GM23248 (cell line): ENCODE measurements around the gene TASL. TPM values are rescaled to one million over a fixed set of nuclear protein-coding genes. Genes with fewer than 3 reads are reported as not detected.

Source experiments
- DNase-seq: peaks from one replicate; pipeline ENCODE4 v3.0.0-alpha.2; 2015
- H2AFZ ChIP-seq: fragments of 200-600 bp; sonication (generic); 2 replicates; pipeline ENCODE4 v1.6.1; 2016; ENCODE audit warnings: antibody characterized with exemption
- H3F3A ChIP-seq: fragments of 200-600 bp; sonication (generic); 2 replicates; pipeline ENCODE4 v1.6.1; 2016; ENCODE audit warnings: mild to moderate bottlenecking, antibody characterized with exemption, mixed run types; ENCODE audit not compliant: insufficient read depth
- H3K27ac ChIP-seq: fragments of 200-600 bp; sonication (generic); 2 replicates; pipeline ENCODE4 v1.5.1; 2016; ENCODE audit warnings: mild to moderate bottlenecking
- H3K27me3 ChIP-seq: fragments of 200-600 bp; sonication (generic); replicated peaks from 2 replicates; pipeline ENCODE4 v1.6.1; 2016; ENCODE audit warnings: mild to moderate bottlenecking; ENCODE audit not compliant: insufficient read depth
- H3K36me3 ChIP-seq: fragments of 200-600 bp; sonication (generic); 2 replicates; pipeline ENCODE4 v1.6.1; 2016; ENCODE audit warnings: low read depth, mild to moderate bottlenecking
- H3K4me1 ChIP-seq: fragments of 200-600 bp; sonication (generic); 2 replicates; pipeline ENCODE4 v1.6.1; 2016; ENCODE audit warnings: mild to moderate bottlenecking; ENCODE audit not compliant: insufficient read depth
- H3K4me2 ChIP-seq: fragments of 200-600 bp; sonication (generic); one replicate; pipeline ENCODE4 v1.6.1; 2016; ENCODE audit warnings: mild to moderate bottlenecking; ENCODE audit not compliant: unreplicated experiment
- H3K4me3 ChIP-seq: fragments of 200-600 bp; sonication (generic); 2 replicates; pipeline ENCODE4 v1.5.1; 2016; ENCODE audit warnings: mild to moderate bottlenecking
- H3K79me2 ChIP-seq: fragments of 200-600 bp; sonication (generic); 2 replicates; pipeline ENCODE4 v1.6.1; 2016; ENCODE audit warnings: mild to moderate bottlenecking; ENCODE audit not compliant: insufficient read depth
- H3K9ac ChIP-seq: fragments of 200-600 bp; sonication (generic); 2 replicates; pipeline ENCODE4 v1.6.1; 2016; ENCODE audit warnings: mild to moderate bottlenecking
- H3K9me2 ChIP-seq: fragments of 200-600 bp; sonication (generic); 2 replicates; pipeline ENCODE4 v1.6.1; 2016; ENCODE audit warnings: mixed run types, mild to moderate bottlenecking, moderate library complexity; ENCODE audit not compliant: insufficient read depth
- H3K9me3 ChIP-seq: fragments of 200-600 bp; sonication (generic); one replicate; pipeline ENCODE4 v1.6.1; 2017; ENCODE audit warnings: low read depth
- H4K20me1 ChIP-seq: fragments of 200-600 bp; sonication (generic); 2 replicates; pipeline ENCODE4 v1.6.0; 2016; ENCODE audit not compliant: insufficient read depth
- EZH2 ChIP-seq: fragments of 200-600 bp; sonication (generic); IDR thresholded peaks from 2 replicates; pipeline ENCODE4 v1.6.1; 2018; ENCODE audit warnings: antibody characterized with exemption, mild to moderate bottlenecking; ENCODE audit not compliant: insufficient read depth, poor library complexity, severe bottlenecking
- EZH2phosphoT487 ChIP-seq: fragments of 200-600 bp; sonication (generic); IDR thresholded peaks from 2 replicates; pipeline ENCODE4 v1.6.1; 2018; ENCODE audit warnings: antibody characterized with exemption, moderate library complexity, mild to moderate bottlenecking, low read depth; ENCODE audit not compliant: insufficient read depth
- WGBS, 2 experiments: methylation state at CpG; one replicate each; pipeline ENCODE4 v1.1.6; 2015 to 2017; ENCODE audit warnings: low lambda C conversion rate in 2 of 2, low coverage in 1 of 2; ENCODE audit errors: missing lambda C conversion rate in 2 of 2; 5-methylcytosine and 5-hydroxymethylcytosine counted together
- in situ Hi-C: fragments of 300-500 bp; cut with MboI; formaldehyde crosslinking; loops from 2 replicates; pipeline ENCODE4 v1.15.0; 2020
- polyA plus RNA-seq: library from polyadenylated mRNA; unstranded; fragments of >200 nt; fragmentation: Nextera tagmentation; extraction: Ambion mirVana; gene quantifications from 2 replicates; pipeline ENCODE4 v1.2.1, GENCODE V29; 2016
- total RNA-seq: library from RNA; depleted of rRNA; stranded (reverse); fragments of >200 nt; shearing (Covaris generic); gene quantifications from 2 replicates; pipeline ENCODE4 v1.2.3, GENCODE V29; 2014

TASL gene
- total and polyA plus RNA-seq, 2 experiments from 2014 or later = not detected

- Histone ChIP-seq H3K9me2 (no peaks in the 10 kb centered on the region), H4K20me1 (no peaks in the 10 kb centered on the region), H2AFZ (no peak overlapping the region), H3K4me3 (no peak overlapping the region), H3K4me1 (no peaks in the 10 kb centered on the region), H3K36me3 (no peaks in the 10 kb centered on the region), H3K4me2 (no peak overlapping the region), H3F3A (no peaks in the 10 kb centered on the region), H3K9ac (no peak overlapping the region), H3K27me3 (no peaks in the 10 kb centered on the region), H3K9me3 (no peaks in the 10 kb centered on the region), H3K27ac (no peak overlapping the region), H3K79me2 (no peaks in the 10 kb centered on the region)
- 69 to 88% methylated on average over 5 of the region's 5 CpGs for WGBS, 2 experiments
- in situ Hi-C loops = no loop called here
- TF ChIP-seq EZH2phosphoT487 (no peak), EZH2 (no peak)
- DNase-seq = no peak
Observed at GRCh38 chrX:30589146-30589888, 11.8 kb upstream of the TASL start.

DNA sequence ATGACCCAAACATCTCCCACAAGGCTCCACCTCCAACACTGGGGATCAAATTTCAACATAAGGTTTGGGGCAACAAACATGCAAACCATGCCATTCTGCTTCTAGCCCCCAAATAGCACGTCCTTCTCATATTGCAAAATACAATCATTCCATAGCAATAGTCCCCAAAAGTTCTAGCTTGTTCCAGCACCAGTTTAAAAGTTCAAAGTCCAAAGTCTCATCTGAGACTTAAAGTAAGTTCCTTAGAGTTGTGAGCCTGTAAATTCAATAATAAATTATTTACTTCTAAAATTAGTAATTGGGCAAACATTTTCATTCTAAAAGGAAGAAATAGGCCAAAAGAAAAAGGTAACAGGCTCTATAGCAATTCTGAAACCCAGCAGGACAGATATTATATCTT is 8.9 kb upstream of the TASL start:
- H3K79me2 ChIP-seq = no peaks in the 10 kb centered on the region
- no peak for DNase-seq
- WGBS, 2 experiments = 14 to 21% methylated on average over 1 of the region's 1 CpG
- no peaks in the 10 kb centered on the region for H3K9me3 ChIP-seq
- no peak overlapping the region for H3K4me2 ChIP-seq
- H3F3A ChIP-seq = no peaks in the 10 kb centered on the region
- no peaks in the 10 kb centered on the region for H3K36me3 ChIP-seq
- in situ Hi-C loops = no loop called here
- H3K27ac ChIP-seq = no peak overlapping the region
- TF ChIP-seq EZH2 = no peak
- TF ChIP-seq EZH2phosphoT487 = no peak
- H3K27me3 ChIP-seq = no peaks in the 10 kb centered on the region
- no peak overlapping the region for H3K9ac ChIP-seq
- no peaks in the 10 kb centered on the region for H3K4me1 ChIP-seq
- H3K9me2 ChIP-seq = no peaks in the 10 kb centered on the region
- no peak overlapping the region for H2AFZ ChIP-seq
- H4K20me1 ChIP-seq = no peaks in the 10 kb centered on the region
- H3K4me3 ChIP-seq = no peak overlapping the region

DNA sequence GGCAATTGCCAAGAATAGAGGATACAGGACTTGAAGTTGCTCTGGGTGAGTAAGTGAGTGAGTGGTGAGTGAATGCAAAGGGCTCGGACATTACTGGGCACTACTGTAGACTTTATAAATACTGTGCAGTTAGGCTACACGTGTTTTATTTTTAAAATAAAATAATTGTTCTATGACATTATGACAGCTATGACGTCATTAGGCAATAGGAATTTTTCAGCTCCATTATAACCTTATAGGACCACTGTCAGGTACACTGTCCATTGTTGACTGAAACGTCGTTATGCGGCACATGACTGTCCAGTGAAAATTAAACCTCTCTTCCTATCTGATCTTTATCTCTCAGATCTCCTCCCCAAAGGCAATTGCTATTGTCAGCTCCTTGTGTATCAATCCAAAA is 5.1 kb upstream of the TASL start:
- DNase-seq = no peak
- Histone ChIP-seq H4K20me1 (no peaks in the 10 kb centered on the region), H3K9me2 (no peaks in the 10 kb centered on the region), H3F3A (no peaks in the 10 kb centered on the region), H3K4me2 (no peak overlapping the region), H3K4me1 (no peaks in the 10 kb centered on the region), H3K4me3 (no peak overlapping the region), H3K9ac (no peak overlapping the region), H3K79me2 (no peaks in the 10 kb centered on the region), H2AFZ (no peak overlapping the region), H3K36me3 (no peaks in the 10 kb centered on the region), H3K27ac (no peak overlapping the region), H3K27me3 (no peaks in the 10 kb centered on the region), H3K9me3 (no peaks in the 10 kb centered on the region)
- in situ Hi-C loops = no loop called here
- TF ChIP-seq EZH2 (no peak), EZH2phosphoT487 (no peak)
- 71 to 72% methylated on average over 6 of the region's 6 CpGs for WGBS, 2 experiments

GRCh38 chrX:30580641-30581040 is 3.1 kb upstream of the TASL start:
- Histone ChIP-seq H3K4me1 (no peaks in the 10 kb centered on the region), H3K36me3 (no peaks in the 10 kb centered on the region), H4K20me1 (no peaks in the 10 kb centered on the region), H2AFZ (no peak overlapping the region), H3F3A (no peaks in the 10 kb centered on the region), H3K79me2 (no peaks in the 10 kb centered on the region), H3K9ac (no peak overlapping the region), H3K4me3 (no peak overlapping the region), H3K27ac (no peak overlapping the region), H3K9me2 (no peaks in the 10 kb centered on the region), H3K4me2 (no peak overlapping the region), H3K9me3 (no peaks in the 10 kb centered on the region), H3K27me3 (no peaks in the 10 kb centered on the region)
- 96 to 97% methylated on average over 2 of the region's 2 CpGs for WGBS, 2 experiments
- TF ChIP-seq EZH2 = no peak
- in situ Hi-C loops = no loop called here
- no peak for DNase-seq

DNA sequence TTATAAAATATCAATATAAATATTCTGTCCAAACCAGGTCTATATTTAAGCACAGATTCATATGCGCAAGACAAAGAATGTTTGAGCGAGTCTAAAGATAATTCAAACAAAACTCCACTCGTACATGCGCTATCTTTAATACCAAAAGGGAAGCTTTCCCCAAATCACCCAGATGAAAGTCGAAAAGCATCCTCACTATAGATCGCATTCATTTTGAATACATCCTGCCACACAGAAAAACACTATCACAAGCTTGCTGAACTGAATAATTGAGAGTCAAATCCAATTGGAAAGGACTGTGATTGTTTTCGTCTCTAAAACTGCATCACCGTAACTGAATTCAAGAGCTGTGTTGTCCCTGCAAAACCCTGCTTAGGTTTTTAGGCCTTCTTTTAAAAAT is 685 bp downstream of the TASL start:
- H3K9me3 ChIP-seq = no peaks in the 10 kb centered on the region
- no peaks in the 10 kb centered on the region for H3K27me3 ChIP-seq
- no peaks in the 10 kb centered on the region for H3K4me1 ChIP-seq
- H4K20me1 ChIP-seq = no peaks in the 10 kb centered on the region
- no peak overlapping the region for H3K27ac ChIP-seq
- no peak overlapping the region for H3K9ac ChIP-seq
- in situ Hi-C loops = loop anchor here (10.0 kb wide), 1 partner anchor 138 kb away; no protein-coding TSS in a partner anchor
- DNase-seq = no peak
- no peaks in the 10 kb centered on the region for H3K79me2 ChIP-seq
- H3K4me2 ChIP-seq = no peak overlapping the region
- no peaks in the 10 kb centered on the region for H3K9me2 ChIP-seq
- 87 to 90% methylated on average over 8 of the region's 8 CpGs for WGBS, 2 experiments
- no peaks in the 10 kb centered on the region for H3K36me3 ChIP-seq
- H3F3A ChIP-seq = no peaks in the 10 kb centered on the region
- no peak overlapping the region for H3K4me3 ChIP-seq
- TF ChIP-seq EZH2 = no peak
- TF ChIP-seq EZH2phosphoT487 = no peak
- H2AFZ ChIP-seq = no peak overlapping the region
